ENCODE data around the gene PAPPA2.

DNA sequence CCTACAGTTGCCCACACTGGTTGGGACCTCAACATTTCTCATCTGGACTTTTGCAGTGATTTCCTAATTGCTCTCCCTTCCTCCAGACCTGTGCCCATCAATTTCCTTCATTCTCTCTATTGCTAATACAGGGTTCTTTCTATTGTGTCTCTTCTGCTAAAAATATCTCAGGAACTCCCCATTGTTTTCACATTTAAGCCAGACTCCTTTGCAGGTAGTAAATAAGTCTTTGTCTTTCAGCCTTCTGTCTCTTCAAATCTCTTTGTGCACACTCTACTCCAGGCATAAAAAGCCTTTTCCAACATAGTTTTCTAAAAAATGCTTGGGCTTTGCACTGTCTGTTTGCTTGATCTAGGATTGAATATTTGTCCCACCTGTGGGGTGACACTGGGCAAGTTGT, 340.6 kb downstream of the PAPPA2 start:
- TF ChIP-seq, protein P1, sequence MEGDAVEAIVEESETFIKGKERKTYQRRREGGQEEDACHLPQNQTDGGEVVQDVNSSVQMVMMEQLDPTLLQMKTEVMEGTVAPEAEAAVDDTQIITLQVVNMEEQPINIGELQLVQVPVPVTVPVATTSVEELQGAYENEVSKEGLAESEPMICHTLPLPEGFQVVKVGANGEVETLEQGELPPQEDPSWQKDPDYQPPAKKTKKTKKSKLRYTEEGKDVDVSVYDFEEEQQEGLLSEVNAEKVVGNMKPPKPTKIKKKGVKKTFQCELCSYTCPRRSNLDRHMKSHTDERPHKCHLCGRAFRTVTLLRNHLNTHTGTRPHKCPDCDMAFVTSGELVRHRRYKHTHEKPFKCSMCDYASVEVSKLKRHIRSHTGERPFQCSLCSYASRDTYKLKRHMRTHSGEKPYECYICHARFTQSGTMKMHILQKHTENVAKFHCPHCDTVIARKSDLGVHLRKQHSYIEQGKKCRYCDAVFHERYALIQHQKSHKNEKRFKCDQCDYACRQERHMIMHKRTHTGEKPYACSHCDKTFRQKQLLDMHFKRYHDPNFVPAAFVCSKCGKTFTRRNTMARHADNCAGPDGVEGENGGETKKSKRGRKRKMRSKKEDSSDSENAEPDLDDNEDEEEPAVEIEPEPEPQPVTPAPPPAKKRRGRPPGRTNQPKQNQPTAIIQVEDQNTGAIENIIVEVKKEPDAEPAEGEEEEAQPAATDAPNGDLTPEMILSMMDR (conservative IDR thresholded peaks at IDR 0.05; ENCODE audit: low read depth, low read length): no peak
- TF ChIP-seq EZH2 (IDR thresholded peaks at IDR 0.05; ENCODE audit: low read length, unreplicated experiment): no peak
